H1 (cell line): ENCODE results near the gene PBX3. TPM values are rescaled to one million over a fixed set of nuclear protein-coding genes. Genes with fewer than 3 reads are reported as not detected.

Source experiments
- CTCF ChIA-PET: fragments of 300-600 bp; sonication (Branson Sonifier 250); formaldehyde crosslinking; loops from one replicate; lab custom pipeline; 2021; ENCODE audit not compliant: partially characterized antibody; lab: Charles Lee
- POLR2A ChIA-PET: fragments of 300-600 bp; sonication (Branson Sonifier 250); formaldehyde crosslinking; loops from one replicate; lab custom pipeline; 2021; ENCODE audit warnings: inconsistent platforms; ENCODE audit not compliant: partially characterized antibody; lab: Charles Lee
- DNase-seq, 2 experiments: peaks; one replicate each; pipeline versions ENCODE4 v3.0.0 to v3.0.0-alpha.2; 2010 to 2022; ENCODE audit warnings: low spot score in 2 of 2, low read depth in 1 of 2, mixed read lengths in 1 of 2
- FAIRE-seq: peaks from 2 replicates; lab custom pipeline; 2011; peaks lifted over from hg19 to GRCh38; lab: Jason Lieb, UNC
- H2AFZ ChIP-seq: 2 replicates; pipeline ENCODE4 v1.8.1; 2012; ENCODE audit warnings: low read length, inconsistent platforms
- H2AK5ac ChIP-seq: 2 replicates; pipeline ENCODE4 v1.6.1; 2013; ENCODE audit warnings: low read depth, low read length
- H2BK120ac ChIP-seq: replicated peaks from 2 replicates; pipeline ENCODE3; 2013; ENCODE audit warnings: low read depth, low read length, inconsistent platforms
- H2BK12ac ChIP-seq: 2 replicates; pipeline ENCODE4 v1.6.1; 2013; ENCODE audit warnings: low read depth, low read length
- H2BK15ac ChIP-seq: 2 replicates; pipeline ENCODE4 v1.6.1; 2013; ENCODE audit warnings: low read length
- H2BK20ac ChIP-seq: 2 replicates; pipeline ENCODE4 v1.6.1; 2013; ENCODE audit warnings: low read length
- H2BK5ac ChIP-seq: 2 replicates; pipeline ENCODE4 v1.6.1; 2013; ENCODE audit warnings: low read depth, low read length
- H3K14ac ChIP-seq: 2 replicates; pipeline ENCODE4 v1.6.1; 2013; ENCODE audit warnings: inconsistent platforms; ENCODE audit not compliant: insufficient read length
- H3K18ac ChIP-seq: 2 replicates; pipeline ENCODE4 v1.6.1; 2013; ENCODE audit warnings: low read length; ENCODE audit errors: extremely low read depth
- H3K23ac ChIP-seq: 2 replicates; pipeline ENCODE4 v1.6.1; 2013; ENCODE audit warnings: inconsistent platforms; ENCODE audit not compliant: insufficient read length
- H3K23me2 ChIP-seq: 2 replicates; pipeline ENCODE4 v1.6.1; 2013; ENCODE audit warnings: low read depth, low read length
- H3K27ac ChIP-seq: 2 replicates; pipeline ENCODE4 v1.6.1; 2011; ENCODE audit warnings: low read depth, low read length, inconsistent platforms
- H3K27me3 ChIP-seq, 4 experiments: replicated peaks in 1 of 4; 1 replicate in 1 of 4; 2 replicates in 3 of 4; pipeline versions ENCODE4 v1.6.1 to v1.8.1; 2011 to 2013; ENCODE audit warnings: low read length in 3 of 4, mild to moderate bottlenecking in 3 of 4, inconsistent platforms in 2 of 4, mixed read lengths in 2 of 4, moderate library complexity in 1 of 4; ENCODE audit not compliant: control insufficient read depth in 3 of 4, insufficient read depth in 3 of 4; ENCODE audit errors: extremely low read depth in 1 of 4
- H3K36me3 ChIP-seq, 4 experiments: 2 replicates each; pipeline versions ENCODE4 v1.6.1 to v1.8.1; 2011 to 2013; ENCODE audit warnings: mild to moderate bottlenecking in 4 of 4, low read length in 3 of 4, moderate library complexity in 2 of 4, control low read depth in 1 of 4, inconsistent platforms in 1 of 4; ENCODE audit not compliant: insufficient read depth in 4 of 4, control insufficient read depth in 2 of 4
- H3K4ac ChIP-seq: replicated peaks from 2 replicates; pipeline ENCODE3; 2013; ENCODE audit warnings: low read length, low read depth, mixed read lengths, inconsistent platforms; ENCODE audit not compliant: insufficient read length
- H3K4me1 ChIP-seq, 4 experiments: replicated peaks in 1 of 4; 1 replicate in 1 of 4; 2 replicates in 3 of 4; pipeline versions ENCODE4 v1.6.1 to v1.8.1; 2011 to 2013; ENCODE audit warnings: low read length in 3 of 4, inconsistent platforms in 2 of 4, mixed read lengths in 1 of 4; ENCODE audit not compliant: insufficient read depth in 4 of 4, control insufficient read depth in 3 of 4
- H3K4me2 ChIP-seq, 2 experiments: 2 replicates each; pipeline versions ENCODE4 v1.6.1 to v1.8.1; 2011 to 2013; ENCODE audit warnings: low read depth in 2 of 2, low read length in 2 of 2, control low read depth in 1 of 2, inconsistent platforms in 1 of 2, mild to moderate bottlenecking in 1 of 2; ENCODE audit not compliant: insufficient read depth in 1 of 2
- H3K4me3 ChIP-seq, 4 experiments: fragments of 200-600, 300-600 bp in 1 of 4; sonication (generic), shearing (Covaris generic), sonication (Bioruptor Twin) in 1 of 4; 2 replicates each; pipeline versions ENCODE4 v1.5.1 to v1.8.1; 2011 to 2016; ENCODE audit warnings: low read length in 4 of 4, low read depth in 3 of 4, control low read depth in 2 of 4, inconsistent platforms in 2 of 4, mild to moderate bottlenecking in 2 of 4, mixed read lengths in 1 of 4, moderate library complexity in 1 of 4; ENCODE audit not compliant: insufficient read depth in 2 of 4; ENCODE audit errors: extremely low read depth in 1 of 4
- H3K56ac ChIP-seq: replicated peaks from 2 replicates; pipeline ENCODE3; 2013; ENCODE audit warnings: low read depth, mild to moderate bottlenecking, mixed read lengths, low read length, inconsistent platforms; ENCODE audit not compliant: insufficient read length
- H3K79me1 ChIP-seq: 2 replicates; pipeline ENCODE4 v1.6.1; 2013; ENCODE audit warnings: low read depth, low read length, control low read depth
- H3K79me2 ChIP-seq, 2 experiments: 2 replicates each; pipeline versions ENCODE4 v1.6.1 to v1.8.1; 2012 to 2013; ENCODE audit warnings: low read length in 2 of 2, mild to moderate bottlenecking in 2 of 2, inconsistent platforms in 1 of 2; ENCODE audit not compliant: insufficient read depth in 2 of 2, control insufficient read depth in 1 of 2
- H3K9ac ChIP-seq, 4 experiments: replicated peaks in 1 of 4; 1 replicate in 1 of 4; 2 replicates in 3 of 4; pipeline versions ENCODE4 v1.6.1 to v1.8.1; 2011 to 2013; ENCODE audit warnings: low read depth in 3 of 4, low read length in 3 of 4, control low read depth in 2 of 4, mild to moderate bottlenecking in 2 of 4, moderate library complexity in 2 of 4, inconsistent platforms in 1 of 4; ENCODE audit errors: extremely low read depth in 1 of 4
- H3K9me3 ChIP-seq, 2 experiments: 2 replicates each; pipeline versions ENCODE4 v1.6.1 to v1.8.1; 2012 to 2013; ENCODE audit warnings: mild to moderate bottlenecking in 2 of 2, moderate library complexity in 2 of 2, control low read depth in 1 of 2, inconsistent platforms in 1 of 2, low read depth in 1 of 2, low read length in 1 of 2, mixed read lengths in 1 of 2; ENCODE audit not compliant: insufficient read depth in 2 of 2
- H4K20me1 ChIP-seq, 2 experiments: replicated peaks in 1 of 2; 2 replicates each; pipeline versions ENCODE3 to v1.8.1; 2011 to 2013; ENCODE audit warnings: inconsistent platforms in 2 of 2, low read length in 2 of 2, mild to moderate bottlenecking in 1 of 2; ENCODE audit not compliant: insufficient read depth in 2 of 2, control insufficient read depth in 1 of 2
- H4K5ac ChIP-seq: 2 replicates; pipeline ENCODE4 v1.6.1; 2013; ENCODE audit warnings: low read length, low read depth, mixed read lengths, inconsistent platforms; ENCODE audit not compliant: insufficient read length
- H4K8ac ChIP-seq: 2 replicates; pipeline ENCODE4 v1.8.0; 2013; ENCODE audit warnings: mild to moderate bottlenecking, moderate library complexity, low read length, inconsistent platforms; ENCODE audit not compliant: insufficient read depth; ENCODE audit errors: extremely low read depth
- H4K91ac ChIP-seq: replicated peaks from 2 replicates; pipeline ENCODE3; 2013; ENCODE audit warnings: low read length, mixed read lengths, inconsistent platforms; ENCODE audit not compliant: insufficient read length
- BACH1 ChIP-seq: IDR thresholded peaks from 2 replicates; pipeline ENCODE4 v1.6.1; 2012; ENCODE audit warnings: low read length, improper control_type of control experiment
- BRCA1 ChIP-seq: IDR thresholded peaks from 2 replicates; pipeline ENCODE4 v1.6.1; 2012; ENCODE audit warnings: low read depth, low read length, improper control_type of control experiment
- CEBPB ChIP-seq: IDR thresholded peaks from 2 replicates; pipeline ENCODE4 v1.6.1; 2012; ENCODE audit warnings: low read depth, low read length
- CREB1 ChIP-seq: IDR thresholded peaks from 2 replicates; pipeline ENCODE4 v1.6.1; 2012; ENCODE audit warnings: inconsistent platforms
- CTBP2 ChIP-seq: IDR thresholded peaks from 2 replicates; pipeline ENCODE4 v1.7.0; 2011; ENCODE audit warnings: borderline replicate concordance, mild to moderate bottlenecking, moderate library complexity, mixed read lengths, low read length; ENCODE audit not compliant: insufficient read depth, insufficient read length
- EP300 ChIP-seq, 2 experiments: IDR thresholded peaks; 1 replicate in 1 of 2; 2 replicates in 1 of 2; pipeline ENCODE4 v1.6.1; 2011 to 2012; ENCODE audit warnings: low read depth in 2 of 2, low read length in 2 of 2, mild to moderate bottlenecking in 2 of 2, borderline replicate concordance in 1 of 2, inconsistent platforms in 1 of 2, moderate library complexity in 1 of 2
- FOSL1 ChIP-seq: IDR thresholded peaks from 2 replicates; pipeline ENCODE4 v1.6.1; 2011; ENCODE audit warnings: mild to moderate bottlenecking, low read depth, low read length, moderate library complexity; ENCODE audit not compliant: insufficient read depth
- GABPA ChIP-seq: IDR thresholded peaks from 2 replicates; pipeline ENCODE4 v1.6.1; 2011; ENCODE audit warnings: mild to moderate bottlenecking, low read length, moderate library complexity, borderline replicate concordance; ENCODE audit not compliant: insufficient read depth
- KDM4A ChIP-seq: IDR thresholded peaks from one replicate; pipeline ENCODE4 v1.7.1; 2012; ENCODE audit warnings: low read depth, mild to moderate bottlenecking, moderate library complexity, low read length, inconsistent platforms; ENCODE audit not compliant: severe bottlenecking
- POLR2A ChIP-seq, 2 experiments: IDR thresholded peaks; 1 replicate in 1 of 2; 2 replicates in 1 of 2; pipeline ENCODE4 v1.6.1; 2011; ENCODE audit warnings: low read depth in 2 of 2, low read length in 2 of 2, mild to moderate bottlenecking in 2 of 2; ENCODE audit errors: control extremely low read depth in 1 of 2
- RNF2 ChIP-seq: fragments of 200-900, 300-1000 bp; sonication (generic); IDR thresholded peaks from 2 replicates; pipeline ENCODE4 v1.7.1; 2016; ENCODE audit warnings: borderline replicate concordance, low read depth, mild to moderate bottlenecking, antibody characterized with exemption, low read length; ENCODE audit not compliant: poor library complexity, severe bottlenecking; ENCODE audit errors: missing control alignments
- TAF1 ChIP-seq: IDR thresholded peaks from 2 replicates; pipeline ENCODE4 v1.6.1; 2011; ENCODE audit warnings: mild to moderate bottlenecking, low read depth, low read length
- WGBS, 2 experiments: shearing (Covaris generic) in 1 of 2; methylation state at CpG; one replicate each; pipeline versions ENCODE4 v1.1.6 to v1.1.7; 2013 to 2015; ENCODE audit warnings: low lambda C conversion rate in 2 of 2, mixed read lengths in 2 of 2, inconsistent platforms in 1 of 2, low coverage in 1 of 2, missing lambda C conversion rate in 1 of 2; ENCODE audit not compliant: insufficient replicate concordance in 2 of 2, insufficient coverage in 1 of 2, insufficient read length in 1 of 2; ENCODE audit errors: extremely low coverage in 1 of 2, missing lambda C conversion rate in 1 of 2; 5-methylcytosine and 5-hydroxymethylcytosine counted together
- polyA plus RNA-seq, 7 experiments: library from polyadenylated mRNA; depleted of rRNA in 3 of 7; stranded (reverse) in 5 of 7; unstranded in 2 of 7; fragments of >200 nt in 5 of 7; fragments of 200-250 nt in 2 of 7; gene quantifications; 1 replicate in 5 of 7; 2 replicates in 1 of 7; 4 replicates in 1 of 7; pipeline versions ENCODE4 v1.2.1 to v1.2.3, GENCODE V29; 2011 to 2013; ENCODE audit warnings: missing spikeins in 2 of 7, mixed read lengths in 2 of 7
- total RNA-seq: library from RNA; stranded (reverse); fragmentation: NEBNext Ultra II Directional; extraction: Animal tissue kit (Norgen Biotek cat#: 25700); gene quantifications from 2 replicates; pipeline ENCODE4 v1.2.1, GENCODE V29; 2021

PBX3 gene
- total and polyA plus RNA-seq, 2 of the 8 experiments (the other 6 are each of a cell fraction or from before 2014, with no cell fraction given) = 22.7 to 44.3 TPM

- no peak for FAIRE-seq
- no peak overlapping the region; a peak in 1 of 7 replicates for H3K9ac ChIP-seq
- H3K4me3 ChIP-seq = no peak overlapping the region
- H3K79me2 ChIP-seq = no peaks in the 10 kb centered on the region
- H3K4me2 ChIP-seq = no peak overlapping the region
- POLR2A ChIA-PET = no interaction called here
- H2AK5ac ChIP-seq = no peak overlapping the region
- H3K27ac ChIP-seq = no peak overlapping the region
- H3K9me3 ChIP-seq = no peaks in the 10 kb centered on the region
- no peak overlapping the region for H3K4ac ChIP-seq
- no peak overlapping the region for H2AFZ ChIP-seq
- no peaks in the 10 kb centered on the region for H4K20me1 ChIP-seq
- H2BK20ac ChIP-seq = no peak overlapping the region
- H4K91ac ChIP-seq = no peak overlapping the region
- H2BK5ac ChIP-seq = no peak overlapping the region; the same call in 1 of the 2 replicates
- no peak overlapping the region for H3K14ac ChIP-seq
- no peak overlapping the region for H2BK12ac ChIP-seq
- H3K27me3 ChIP-seq = no peaks in the 10 kb centered on the region
- H2BK15ac ChIP-seq = no peak overlapping the region
- DNase-seq = no peak
- CTCF ChIA-PET = no interaction called here
- H3K56ac ChIP-seq = no peak overlapping the region
- no peak overlapping the region for H4K8ac ChIP-seq
- H3K23me2 ChIP-seq = no peaks in the 10 kb centered on the region
- no peak overlapping the region for H2BK120ac ChIP-seq
- H3K79me1 ChIP-seq = no peaks in the 10 kb centered on the region; the same call in 1 of the 2 replicates
- no peak overlapping the region for H3K18ac ChIP-seq
- peaks cover 0 to 8% (median 3%) of the 10 kb centered on the region in 4 experiments; a peak in 4 of 7 replicates for H3K4me1 ChIP-seq
- no peak overlapping the region for H3K23ac ChIP-seq
- peaks cover 0 to 28% (median 6%) of the 10 kb centered on the region in 4 experiments; a peak in 5 of 8 replicates for H3K36me3 ChIP-seq
- WGBS, 2 experiments = 82% methylated on average over 5 of the region's 5 CpGs; no CpG with 5 or more reads in 1 of the 2 experiments
- H4K5ac ChIP-seq = no peak overlapping the region
- TF ChIP-seq EP300 (IDR thresholded peaks at IDR 0.05; ENCODE audit: borderline replicate concordance in 1 of 2, low read depth in 2 of 2, low read length in 2 of 2) = no peak
- no peak for TF ChIP-seq TAF1
- no peak for TF ChIP-seq FOSL1
- TF ChIP-seq RNF2 = no peak
- no peak for TF ChIP-seq BRCA1
- TF ChIP-seq BACH1 = no peak
- no peak for TF ChIP-seq CEBPB
- no peak for TF ChIP-seq GABPA
- TF ChIP-seq CREB1 = no peak
- TF ChIP-seq CTBP2 = no peak
- TF ChIP-seq KDM4A = no peak
- no peak for TF ChIP-seq POLR2A (IDR thresholded peaks at IDR 0.05; ENCODE audit: control extremely low read depth in 1 of 2, low read depth in 2 of 2, low read length in 2 of 2)
These were observed 185.7 kb downstream of the PBX3 start for GRCh38 chr9:125932746-125933455.
